Stimulated activated CD4-positive, alpha-beta T cell treated with anti-CD3 and anti-CD28 coated beads, Interleukin-12 subunit alpha, Interleukin-12 subunit beta, amount 100 ng/mL, for 24 hours (primary cell): ENCODE measurements around the gene TSC1.
A peak's percentile ranks its signal among the peaks of the same experiment; 100 is the strongest.
"Not testable (repeated sequence)": the region's sequence is repeated elsewhere in the genome, so short reads cannot be mapped to it uniquely, and the experiment has no call there.

Source experiments
- DNase-seq, 2 experiments: peaks; one replicate each; pipeline ENCODE4 v3.0.0-alpha.2; 2020; ENCODE audit warnings: low read depth in 2 of 2

TSC1 gene

DNA sequence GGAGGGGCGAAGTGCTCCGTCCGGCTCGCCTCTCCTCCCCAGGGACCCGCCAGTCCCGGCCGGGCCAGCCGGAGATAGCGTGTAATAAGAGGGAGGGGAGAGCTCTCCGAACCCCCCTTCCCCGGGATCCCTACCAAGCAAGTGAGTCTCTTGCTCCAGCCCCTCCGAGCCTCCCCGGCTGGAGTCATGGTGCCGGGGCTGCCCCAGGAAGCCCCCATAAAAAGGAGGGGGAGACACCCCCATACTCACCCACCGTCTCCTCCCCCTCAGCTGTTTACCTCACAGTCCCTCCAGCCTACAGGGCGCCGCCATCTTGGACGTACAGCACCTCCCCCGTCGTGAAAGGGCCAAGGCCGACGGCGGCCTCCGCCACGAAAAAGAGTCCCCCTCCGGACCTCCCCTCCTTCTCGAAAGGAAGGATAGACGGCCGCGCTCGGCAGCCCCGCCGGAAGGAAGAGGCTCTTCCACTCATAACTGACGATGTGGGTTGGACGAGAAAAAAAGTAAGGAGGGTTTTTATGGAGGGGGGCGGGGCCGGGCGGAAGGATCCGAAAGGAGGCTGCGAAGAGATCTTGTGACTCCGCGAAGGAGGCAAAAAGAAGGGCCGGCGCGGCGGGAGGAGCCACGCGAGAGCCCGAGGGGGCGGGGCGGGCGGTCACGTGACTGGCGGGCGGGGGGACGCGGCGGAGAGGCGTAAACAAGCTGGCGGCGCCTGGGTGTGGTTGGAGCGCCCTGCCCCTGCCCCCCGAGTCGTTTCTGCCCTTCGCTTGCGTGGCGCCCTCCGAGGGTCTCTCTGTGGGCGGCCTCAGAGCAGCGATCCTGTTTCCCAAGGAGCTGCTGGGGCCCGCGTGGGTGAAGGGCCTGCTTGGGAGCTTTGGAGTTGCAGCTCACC lies at the start of gene TSC1:
TSC1 (minus strand) TSS at position 323 of the 892 bp plus-strand sequence. CDS start 15,744 bp downstream, outside the sequence.
- peak; percentile 96 to 97 for DNase-seq

DNA sequence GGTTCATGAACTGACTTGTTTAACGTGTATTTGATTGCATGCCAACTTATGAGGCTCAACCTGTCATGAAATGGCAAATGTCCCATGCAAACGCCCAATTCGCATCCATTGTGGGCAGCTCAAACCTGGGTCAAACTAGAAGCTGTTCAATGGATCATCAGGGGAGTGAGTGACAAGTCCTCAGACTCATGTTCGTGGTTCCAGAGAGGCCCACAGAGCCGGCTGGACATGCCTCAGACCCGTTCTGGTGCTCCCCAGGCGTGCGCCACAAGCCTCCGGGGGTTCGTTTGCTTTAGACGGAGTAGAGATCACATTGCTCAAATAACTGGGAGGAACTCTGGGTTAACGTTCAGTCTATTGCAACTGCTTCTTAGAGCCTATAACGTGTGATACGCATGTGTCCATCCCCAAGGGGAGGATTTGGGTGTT lies 49.1 kb upstream of the TSC1 start:
- DNase-seq, result no peak

DNA sequence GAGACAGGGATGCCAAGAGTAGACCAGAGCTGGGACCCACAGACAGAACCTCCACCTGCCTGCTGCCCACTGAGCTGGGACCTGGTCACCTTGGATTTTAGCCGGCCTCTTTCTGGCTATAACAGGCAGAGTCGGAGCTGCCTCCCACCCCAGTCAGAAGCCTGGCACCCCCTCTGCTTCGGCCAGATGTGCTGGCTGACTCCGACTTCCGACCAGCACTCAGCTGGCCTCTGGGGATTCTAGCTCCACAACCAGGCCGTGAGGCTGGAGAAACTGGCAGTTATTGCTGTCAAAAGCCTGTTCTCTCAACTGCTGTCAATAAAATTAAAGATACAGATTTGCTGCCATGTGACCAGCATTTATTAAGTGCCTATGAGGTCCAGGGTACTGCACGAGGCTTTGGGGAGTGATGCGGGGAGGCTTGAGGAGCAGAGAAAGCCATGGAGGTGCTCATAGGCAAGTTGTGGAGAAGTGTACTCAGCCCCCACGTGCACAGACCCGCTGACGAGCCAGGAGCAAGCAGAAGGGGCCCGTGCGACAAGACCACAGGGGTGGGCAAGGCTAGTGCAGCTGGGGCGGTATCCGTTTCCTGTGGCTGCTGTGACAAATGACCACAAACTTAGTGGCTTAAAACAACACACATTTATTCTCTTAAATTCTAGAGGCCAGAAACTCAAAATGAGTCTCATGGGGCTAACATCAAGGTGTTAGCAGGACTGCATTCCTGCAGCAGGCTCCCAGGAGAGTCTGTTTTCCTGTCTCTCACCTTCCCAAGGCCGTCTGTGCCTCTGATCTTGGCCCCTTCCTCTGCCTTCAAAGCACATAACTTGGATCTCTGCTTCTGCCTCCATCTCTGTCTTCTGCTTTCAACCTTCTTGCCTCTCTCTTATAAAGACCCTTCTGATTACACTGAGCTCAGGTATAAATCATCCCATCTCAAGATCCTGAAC lies 47.2 kb upstream of the TSC1 start:
- DNase-seq, result no peak

DNA sequence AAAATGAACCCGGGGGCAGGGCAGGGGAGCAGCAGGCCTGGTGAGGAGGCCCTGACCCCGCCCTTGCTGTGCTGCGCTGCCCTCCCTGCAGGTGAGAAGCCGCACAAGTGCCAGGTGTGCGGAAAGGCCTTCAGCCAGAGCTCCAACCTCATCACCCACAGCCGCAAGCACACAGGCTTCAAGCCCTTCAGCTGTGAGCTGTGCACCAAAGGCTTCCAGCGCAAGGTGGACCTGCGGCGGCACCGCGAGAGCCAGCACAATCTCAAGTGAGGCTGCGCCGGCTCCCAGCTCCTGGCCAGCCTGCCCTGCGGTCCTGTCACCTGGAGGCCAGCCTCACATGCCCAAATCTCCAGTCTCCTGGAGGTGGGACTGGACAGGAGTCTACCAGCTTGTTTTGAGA lies 46.4 kb upstream of the TSC1 start:
- DNase-seq, result no peak

DNA sequence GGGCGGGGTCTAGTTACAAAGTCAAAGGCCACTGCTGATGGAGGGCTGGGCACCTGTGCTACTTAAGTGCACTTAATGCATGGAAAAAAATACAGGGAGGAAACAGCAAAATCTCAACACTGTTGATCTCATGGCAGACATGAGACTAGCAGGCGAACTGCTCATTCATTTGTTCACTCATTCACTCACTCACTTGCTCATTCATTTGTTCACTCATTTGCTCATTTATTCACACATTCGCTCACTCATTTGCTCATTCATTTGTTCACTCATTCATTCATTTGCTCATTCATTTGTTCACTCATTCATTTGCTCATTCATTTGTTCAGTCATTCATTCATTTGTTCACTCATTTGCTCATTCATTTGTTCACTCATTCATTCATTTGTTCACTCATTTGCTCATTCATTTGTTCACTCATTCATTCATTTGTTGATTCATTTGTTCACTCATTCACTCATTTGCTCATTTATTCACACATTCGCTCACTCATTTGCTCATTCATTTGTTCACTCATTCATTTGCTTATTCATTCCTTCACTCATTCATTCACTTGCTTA lies 45.7 kb upstream of the TSC1 start:
- DNase-seq, result not testable (repeated sequence)

DNA sequence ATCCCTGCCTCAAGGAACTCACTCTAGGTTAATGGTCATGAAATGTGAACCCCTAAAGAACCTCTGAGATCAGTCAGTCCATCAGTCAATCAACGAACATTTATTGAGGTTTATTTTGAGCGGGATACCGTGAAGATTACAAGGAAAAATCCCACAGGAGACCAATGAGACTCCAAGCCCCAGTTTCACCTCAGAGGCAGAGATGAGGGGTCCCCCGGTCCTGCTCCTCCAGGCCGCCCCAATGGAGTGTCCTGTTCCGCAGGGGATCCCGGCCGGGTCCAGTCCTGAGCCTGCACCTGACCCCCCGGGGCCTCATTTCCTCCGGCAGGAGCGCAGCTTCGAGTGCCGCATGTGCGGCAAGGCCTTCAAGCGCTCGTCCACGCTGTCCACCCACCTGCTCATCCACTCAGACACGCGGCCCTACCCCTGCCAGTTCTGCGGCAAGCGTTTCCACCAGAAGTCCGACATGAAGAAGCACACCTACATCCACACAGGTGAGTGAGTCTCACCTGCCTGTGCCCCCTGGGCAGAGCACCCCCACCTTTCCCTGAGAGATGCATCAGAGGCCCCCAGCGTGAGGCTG lies 45.1 kb upstream of the TSC1 start:
- no peak for DNase-seq

DNA sequence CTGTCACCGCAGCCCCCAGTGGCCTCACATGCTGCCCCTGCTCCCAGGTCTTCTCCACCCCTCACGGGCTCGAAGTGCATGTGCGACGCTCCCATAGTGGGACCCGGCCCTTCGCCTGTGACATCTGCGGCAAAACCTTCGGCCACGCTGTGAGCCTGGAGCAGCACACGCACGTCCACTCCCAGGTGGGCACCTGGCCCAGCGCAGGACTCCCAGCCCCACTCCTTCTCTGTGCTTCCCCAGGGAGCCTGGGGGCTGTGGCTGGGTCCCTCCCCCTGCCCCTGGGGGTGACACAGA lies 44.5 kb upstream of the TSC1 start:
- DNase-seq, result no peak

DNA sequence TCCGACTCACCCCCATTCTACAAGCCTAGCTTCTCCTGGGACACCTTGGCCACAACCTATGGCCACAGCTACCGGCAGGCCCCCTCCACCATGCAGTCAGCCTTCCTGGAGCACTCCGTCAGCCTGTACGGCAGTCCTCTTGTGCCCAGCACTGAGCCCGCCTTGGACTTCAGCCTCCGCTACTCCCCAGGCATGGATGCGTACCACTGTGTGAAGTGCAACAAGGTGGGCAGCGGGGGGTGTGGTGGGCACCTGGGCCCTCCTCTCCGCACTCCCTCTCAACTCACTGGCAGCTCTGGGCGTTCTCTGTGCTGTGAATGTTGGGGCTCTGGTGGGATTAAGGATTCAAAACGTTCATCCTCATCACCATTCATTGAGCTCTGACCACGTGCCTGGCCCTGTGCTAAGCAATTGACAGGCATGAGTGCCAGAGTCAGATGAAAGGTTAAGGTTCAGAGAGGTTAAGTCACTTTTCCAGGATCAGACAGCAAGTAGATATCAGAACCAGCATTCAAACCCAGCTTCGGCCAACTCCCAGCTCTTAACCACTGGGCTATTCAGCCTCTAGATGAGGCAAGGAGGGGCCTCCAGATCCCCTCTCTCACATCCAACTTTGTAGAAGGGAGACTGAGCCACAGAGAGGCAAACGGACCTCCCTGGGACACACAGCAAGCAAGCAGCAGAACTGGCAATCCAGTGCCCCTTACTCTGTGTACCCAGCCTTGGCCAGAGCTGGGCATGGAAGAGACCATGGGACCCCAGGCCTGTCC lies 44.0 kb upstream of the TSC1 start:
- no peak for DNase-seq

DNA sequence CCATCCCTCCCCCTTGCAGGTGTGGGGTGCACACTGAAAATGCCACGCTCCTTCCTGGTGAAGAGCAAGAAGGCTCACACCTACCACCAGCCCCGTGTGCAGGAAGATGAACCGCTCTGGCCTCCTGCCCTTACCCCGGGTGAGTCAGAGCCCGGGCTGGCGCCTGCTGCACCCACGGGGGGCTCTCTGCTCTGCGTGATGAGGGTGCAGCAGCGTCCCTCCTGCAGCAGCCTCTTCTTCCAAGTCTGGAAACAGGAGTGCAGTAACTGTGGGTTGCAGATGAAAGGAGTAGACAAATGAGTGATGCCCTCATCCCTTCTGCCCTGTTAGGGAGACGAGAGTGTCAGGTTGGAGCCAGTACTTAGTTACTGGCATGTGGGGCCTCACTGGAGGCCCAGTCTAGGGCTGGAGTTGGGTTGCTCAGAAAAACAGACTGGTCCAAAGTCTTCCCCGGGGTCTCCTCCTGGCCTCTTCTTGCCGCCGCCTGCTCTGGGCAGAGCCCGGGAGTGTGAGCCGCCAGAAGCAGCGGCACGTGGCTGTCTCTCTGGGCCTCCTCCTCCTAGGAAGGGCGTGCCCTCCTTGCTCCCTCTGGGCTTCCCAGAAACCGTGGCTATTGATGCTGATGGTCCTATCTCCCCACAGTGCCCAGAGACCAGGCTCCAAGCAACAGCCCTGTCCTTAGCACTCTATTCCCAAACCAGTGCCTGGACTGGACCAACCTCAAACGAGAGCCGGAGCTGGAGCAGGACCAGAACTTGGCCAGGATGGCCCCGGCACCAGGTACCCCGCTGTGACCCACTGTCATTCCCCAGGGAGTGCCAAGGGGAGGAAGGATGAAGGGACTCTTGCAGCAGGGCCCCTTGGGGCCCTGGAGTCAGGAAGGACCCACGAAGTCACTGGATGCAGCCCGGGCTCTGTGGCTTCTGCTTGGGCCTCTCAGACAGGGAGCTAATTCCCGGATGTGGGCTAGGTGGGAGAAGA lies 42.5 kb upstream of the TSC1 start:
- DNase-seq, result no peak

DNA sequence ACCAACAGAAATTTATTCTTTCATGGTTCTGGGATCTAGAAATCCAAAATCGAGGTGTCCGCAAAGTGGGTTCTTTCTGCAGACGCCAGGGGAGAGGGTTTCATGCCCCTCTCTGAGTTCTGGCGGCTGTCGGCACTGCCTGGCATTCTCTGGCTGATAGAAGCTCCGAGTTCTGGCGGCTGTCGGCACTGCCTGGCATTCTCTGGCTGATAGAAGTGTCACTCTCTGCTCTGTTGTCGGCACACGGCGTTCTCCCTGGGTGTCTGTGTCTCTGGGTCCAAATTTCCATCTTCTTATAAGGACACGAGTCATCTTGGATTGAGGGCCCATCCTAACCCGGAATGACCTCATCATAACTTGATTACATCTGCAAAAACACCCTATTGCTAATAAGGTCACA lies 41.7 kb upstream of the TSC1 start:
- DNase-seq, result no peak

DNA sequence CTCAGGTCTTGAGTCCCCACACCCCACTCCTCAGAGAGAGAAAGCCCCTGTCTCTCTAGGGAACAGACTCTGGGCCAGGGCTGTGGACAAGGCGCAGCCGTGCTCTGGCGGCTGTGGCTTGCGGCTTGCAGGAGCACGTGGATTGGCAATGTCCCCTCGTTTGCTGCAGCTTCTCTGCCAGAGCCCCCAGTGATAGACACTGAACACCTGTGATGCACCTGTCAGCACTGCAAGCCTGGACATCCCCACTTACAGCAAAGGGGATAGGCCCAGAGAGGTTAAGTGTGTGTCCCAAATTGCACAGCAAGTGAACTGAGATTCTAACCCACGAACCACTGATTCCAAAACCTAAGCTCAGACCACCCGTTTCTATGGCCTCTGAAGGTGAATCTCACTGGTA lies 41.1 kb upstream of the TSC1 start:
- DNase-seq, result no peak

DNA sequence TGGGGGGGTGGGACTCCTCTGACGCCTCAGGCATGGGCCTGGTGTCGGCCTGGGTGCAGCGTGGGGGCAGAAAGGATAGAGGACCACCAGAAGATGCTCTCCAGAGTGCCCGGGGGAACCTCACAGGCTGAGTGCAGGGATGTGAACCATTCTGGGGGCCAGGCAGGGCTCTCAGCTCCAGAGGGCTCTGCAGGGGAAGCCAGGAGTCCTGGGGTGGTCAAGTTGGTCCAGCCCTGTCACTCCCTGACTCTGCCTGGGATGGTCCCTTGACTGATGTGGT lies 40.6 kb upstream of the TSC1 start:
- DNase-seq, result no peak

DNA sequence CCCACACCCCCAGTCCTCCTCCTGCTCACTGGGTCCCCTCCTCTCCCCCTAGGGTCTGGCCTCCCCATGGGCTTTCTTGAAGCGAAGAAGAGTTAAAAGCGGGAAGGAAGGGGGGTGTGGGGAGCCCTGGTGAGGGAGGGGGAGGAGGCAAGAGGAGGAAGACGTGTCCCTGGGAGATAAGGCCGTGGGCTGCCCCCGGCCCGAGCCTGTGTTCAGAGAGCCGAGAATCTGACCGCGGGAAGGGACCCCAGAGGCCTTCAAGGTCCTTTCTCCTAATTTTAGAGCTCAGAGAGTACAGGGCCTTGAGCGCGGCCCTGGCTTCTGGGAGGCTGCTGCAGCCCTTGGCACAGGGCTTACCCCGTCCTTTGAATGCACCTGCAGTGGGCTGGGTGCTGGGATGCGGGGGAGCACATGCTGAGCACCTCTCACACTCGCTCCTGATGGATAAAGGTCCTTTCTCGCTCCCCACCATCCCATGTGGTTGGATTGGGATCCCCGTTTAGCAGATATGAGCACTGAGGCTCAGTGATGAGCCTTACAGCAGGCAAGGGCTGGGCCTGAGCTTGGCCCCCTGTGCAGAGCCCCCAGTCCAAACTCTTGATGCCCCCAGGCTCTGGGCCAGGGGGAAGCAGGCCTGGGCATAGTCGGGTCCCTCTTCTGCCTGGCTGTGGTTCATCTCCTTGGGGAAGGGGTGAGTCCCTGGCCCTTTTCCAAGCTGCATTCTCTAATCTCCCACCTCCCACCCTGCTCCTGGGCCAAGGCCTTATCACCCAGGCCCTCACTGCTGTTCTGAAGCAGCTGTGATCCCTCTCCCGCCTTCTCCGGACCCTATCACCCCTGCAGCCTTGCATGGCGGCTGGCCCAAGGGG lies 40.0 kb upstream of the TSC1 start:
- DNase-seq, result no peak

DNA sequence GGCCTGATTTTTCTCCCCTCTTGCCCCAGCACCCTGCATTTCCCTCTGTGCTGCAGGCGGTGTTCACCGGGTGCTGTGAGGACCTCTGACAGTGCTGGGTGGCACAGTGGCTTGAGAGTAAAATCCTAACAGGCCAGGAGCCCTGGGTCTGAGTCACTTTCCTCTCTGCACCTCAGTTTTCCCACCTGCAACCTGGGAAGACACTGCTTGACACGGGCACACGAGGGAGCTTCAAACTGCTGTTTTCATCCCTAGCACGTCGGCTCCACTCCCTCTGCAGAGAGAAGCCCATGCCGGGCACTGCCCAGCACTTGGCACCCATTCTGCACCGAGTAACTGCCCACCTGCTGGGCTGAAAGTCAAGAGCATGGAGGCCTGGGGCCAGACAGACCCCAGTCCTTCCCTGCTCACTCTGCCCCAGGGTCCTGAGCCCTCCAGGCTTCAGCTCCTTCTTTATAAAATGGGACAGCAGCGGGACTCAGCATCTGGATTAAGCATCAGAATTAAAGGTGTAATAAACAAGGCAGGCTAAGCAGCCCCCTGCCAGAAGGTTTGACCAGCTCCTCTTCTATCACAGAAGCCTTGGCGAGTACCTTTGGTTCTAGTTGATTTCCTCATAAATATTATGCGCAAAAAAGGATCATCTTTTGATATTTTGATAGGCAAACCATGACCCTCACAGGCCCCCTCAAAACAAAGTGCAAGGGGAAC lies 39.2 kb upstream of the TSC1 start:
- no peak for DNase-seq

DNA sequence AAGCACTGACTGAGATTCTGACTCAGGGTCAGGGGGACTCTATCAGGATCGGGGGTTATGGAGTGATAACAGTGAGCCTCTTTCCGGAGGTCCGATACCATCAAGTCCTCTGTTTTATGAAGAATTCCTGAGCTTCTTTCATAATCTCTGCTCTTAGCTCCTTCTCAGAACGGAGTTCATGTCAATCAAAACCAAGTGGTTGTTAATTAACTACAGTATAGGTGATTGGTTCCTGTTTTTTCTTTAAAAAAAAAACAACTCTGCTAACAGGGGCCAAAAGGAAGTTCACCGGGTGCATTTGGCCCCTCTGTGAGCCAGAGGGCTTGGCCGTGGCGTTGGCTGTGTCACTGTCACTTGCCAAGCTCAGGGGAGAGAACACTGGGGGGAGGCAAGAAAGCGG lies 38.0 kb upstream of the TSC1 start:
- DNase-seq, result no peak

DNA sequence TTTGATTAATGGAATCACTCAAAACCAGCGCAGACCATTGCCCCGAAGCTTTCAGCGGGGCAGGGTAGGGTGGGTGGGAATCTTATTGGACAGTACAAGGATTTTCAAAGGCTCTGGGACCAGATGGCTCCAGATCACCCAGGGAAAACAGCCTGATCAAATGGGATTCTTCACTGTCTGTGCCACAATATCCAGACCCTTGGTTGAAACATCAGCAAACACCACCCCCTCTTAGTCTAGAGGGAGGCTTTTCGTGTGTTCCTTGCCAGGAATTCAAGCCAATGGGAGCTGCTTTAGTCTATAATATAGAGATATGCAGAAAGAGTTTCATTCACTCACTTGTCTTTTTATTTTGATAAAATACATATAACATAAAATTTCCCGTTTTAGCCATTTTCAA lies 35.7 kb upstream of the TSC1 start:
- no peak for DNase-seq

DNA sequence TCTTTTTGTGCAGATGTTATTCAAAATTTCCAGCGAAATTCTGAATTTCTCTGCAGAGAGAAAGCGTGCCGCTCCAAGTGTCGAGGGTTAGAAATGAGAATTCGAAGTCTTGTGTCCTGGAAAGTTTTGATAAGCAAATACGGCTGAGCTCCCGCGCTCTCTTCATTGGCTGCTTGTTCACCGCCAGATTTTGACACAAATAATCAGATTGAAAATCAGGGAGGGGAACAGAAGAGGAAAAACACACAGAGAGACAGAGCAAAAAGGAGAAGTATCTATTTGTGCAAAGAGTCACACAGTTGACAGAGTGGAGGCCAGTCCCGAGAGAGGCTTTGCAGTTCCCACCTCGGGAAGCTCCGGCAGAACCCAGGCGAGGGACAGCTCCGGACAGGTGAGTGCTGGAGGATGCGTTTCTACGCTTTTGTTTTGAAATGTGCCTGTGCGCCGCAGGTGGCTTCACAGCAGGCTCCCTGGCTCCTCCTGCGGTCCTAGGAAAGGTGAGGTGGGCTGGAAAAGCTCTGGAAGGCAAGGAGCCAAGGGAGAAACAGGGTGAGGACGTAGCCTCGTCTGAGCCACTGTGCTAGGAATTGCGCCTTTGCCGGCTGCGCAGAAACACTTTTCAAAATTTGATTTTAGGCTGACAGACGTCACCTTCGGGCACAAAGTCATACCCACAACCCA lies 34.2 kb upstream of the TSC1 start, which contains the start of gene GFI1B:
GFI1B (plus strand) TSS at position 244 of the 681 bp plus-strand sequence. CDS start 7,985 bp downstream, outside the sequence.
- DNase-seq, result no peak

DNA sequence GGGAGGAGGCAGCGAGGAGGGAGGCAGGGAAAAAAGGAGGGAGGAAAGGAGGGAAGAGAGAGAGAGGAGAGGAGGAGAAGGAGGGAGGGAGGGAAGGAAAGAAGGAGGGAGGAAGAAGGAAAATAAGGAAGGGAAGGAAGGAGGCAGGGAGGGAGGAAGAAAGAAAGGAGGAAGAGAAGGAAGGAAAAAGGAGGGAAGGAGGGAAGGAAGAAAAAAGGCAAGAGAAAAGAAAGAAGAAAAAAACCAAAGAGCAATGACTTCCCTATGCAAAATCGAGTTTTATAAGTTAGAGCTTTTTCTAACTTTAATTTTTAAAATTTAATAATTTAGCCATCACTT lies 33.7 kb upstream of the TSC1 start:
- no peak for DNase-seq
